ENCODE results near the gene EXOC3L2.
"Not testable (repeated sequence)": the region's sequence is repeated elsewhere in the genome, so short reads cannot be mapped to it uniquely, and the experiment has no call there.

The EXOC3L2 gene

DNA sequence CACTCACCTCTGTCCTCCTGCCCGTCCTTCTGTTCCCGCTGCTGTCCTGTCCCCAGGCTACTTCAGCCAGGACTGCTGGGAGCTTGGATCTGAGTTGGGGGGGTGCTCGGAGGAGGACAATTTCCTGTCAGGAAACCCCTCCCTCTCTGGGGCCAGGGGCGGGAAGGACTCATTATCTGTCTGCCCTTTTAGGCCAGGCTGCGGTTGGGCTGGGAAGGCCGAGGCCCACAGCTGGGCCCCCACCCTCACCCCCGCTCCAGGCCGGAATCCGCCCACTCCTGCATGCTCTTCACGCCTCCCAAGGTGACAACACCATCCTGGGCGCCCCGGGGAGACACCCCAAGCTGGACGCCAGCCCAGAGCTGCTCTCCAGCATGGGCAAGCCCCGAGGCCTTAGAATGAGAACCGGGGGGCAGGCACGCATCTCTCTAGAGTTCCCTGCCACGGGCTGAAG lies at the start of gene EXOC3L2:
Gene EXOC3L2 (minus strand): TSS at position 74 of the 454 bp plus-strand sequence. CDS start 6,362 bp downstream, outside the sequence.
- DNase-seq = no peak

DNA sequence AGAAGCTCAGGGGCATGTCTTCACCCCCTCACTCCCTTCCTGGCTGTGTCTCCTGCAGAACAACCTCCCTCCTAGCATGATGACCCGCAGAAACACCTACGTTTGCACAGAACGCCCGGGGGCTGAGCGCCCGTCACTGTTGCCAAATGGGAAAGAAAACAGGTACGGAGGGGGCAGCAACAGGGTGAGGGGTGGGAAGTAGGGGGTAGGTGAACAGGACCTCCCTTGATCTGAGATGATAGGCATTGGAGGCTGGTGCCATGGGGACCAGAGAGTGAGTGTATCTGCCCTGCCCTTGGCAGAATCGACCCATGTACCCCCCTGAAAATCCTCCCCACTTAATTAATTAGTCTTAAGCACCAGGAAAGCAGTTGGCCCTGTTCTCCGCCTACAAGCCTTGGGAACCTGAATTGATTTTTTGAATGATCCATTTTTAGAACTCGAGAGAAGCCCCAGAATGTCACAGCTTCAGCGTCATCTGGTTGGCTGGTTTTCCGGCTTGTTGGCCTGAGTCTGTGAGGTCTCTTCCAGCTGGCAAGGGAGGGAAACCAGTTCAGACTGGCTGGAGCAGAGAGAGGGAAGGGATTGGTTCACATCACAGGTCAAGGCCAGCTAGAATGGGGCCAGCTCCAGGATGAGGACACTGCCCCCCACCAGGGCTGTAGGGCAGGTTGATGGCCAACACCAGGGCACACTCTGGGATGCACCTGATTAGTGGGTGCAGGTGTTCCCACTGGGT lies 49.3 kb upstream of the EXOC3L2 start:
- DNase-seq = no peak

DNA sequence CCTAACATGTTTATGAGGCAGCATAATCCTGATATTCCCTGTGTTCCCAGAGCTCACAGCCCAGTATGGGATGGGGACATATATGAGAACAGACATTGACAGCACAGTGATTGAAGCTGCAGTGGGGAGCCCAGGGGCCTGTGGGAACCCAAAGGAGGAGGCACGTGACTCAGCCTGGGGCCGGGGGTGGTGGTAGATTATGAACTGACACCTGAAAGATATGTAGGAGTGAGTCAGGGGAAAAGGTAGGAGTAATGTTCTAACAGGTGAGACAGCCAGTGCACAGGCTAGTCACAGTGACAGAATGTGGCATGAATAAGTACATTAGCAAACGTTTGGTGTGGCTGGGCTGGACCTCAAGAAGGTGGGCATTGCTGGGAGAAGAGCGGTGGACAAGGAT lies 48.5 kb upstream of the EXOC3L2 start:
- DNase-seq = no peak

DNA sequence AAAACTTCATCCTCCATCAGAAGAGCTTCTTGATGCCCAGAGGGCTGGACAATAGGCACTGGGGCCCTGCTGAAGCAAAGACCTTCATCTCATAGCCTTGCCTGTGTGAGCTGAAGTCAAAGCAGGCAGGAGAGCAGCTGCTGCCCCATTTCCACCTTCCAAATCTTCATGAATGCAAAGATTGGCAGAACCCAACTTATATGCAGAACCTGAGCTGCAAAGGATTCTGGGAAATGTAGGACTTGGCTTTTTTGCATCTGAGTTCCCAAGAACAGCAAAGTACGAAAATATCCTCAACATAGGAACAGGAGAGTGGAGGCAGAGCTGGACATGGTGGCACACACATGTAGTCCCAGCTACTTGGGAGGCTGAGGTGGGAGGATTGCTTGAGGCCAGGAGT lies 46.6 kb upstream of the EXOC3L2 start:
- DNase-seq = no peak

DNA sequence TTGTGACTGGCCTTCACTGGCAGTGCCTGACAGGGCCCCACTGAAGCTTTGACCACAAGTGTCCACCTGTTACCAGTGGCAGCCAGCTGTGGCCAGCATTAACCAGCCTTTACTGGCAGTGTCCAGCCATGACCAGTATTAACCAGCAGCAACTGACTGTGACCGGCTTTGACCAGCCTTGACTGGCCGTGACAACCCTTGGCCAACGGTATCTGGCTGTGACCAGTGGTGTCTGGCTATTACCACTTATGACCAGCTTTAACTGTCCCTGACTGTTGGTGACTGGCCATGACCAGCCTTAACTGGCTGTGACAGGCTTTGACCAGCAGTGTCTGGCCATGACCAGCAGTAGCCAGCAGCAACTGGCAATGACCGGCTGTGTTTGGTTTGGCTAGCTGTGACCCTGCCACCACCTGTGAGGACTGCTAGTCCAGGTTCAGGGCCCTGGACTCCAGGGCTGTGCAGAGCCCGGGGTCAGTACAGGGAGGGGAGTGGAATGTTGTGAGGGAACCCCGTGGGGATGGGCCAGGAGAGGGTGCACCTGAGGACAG lies 45.2 kb upstream of the EXOC3L2 start:
- DNase-seq = no peak

DNA sequence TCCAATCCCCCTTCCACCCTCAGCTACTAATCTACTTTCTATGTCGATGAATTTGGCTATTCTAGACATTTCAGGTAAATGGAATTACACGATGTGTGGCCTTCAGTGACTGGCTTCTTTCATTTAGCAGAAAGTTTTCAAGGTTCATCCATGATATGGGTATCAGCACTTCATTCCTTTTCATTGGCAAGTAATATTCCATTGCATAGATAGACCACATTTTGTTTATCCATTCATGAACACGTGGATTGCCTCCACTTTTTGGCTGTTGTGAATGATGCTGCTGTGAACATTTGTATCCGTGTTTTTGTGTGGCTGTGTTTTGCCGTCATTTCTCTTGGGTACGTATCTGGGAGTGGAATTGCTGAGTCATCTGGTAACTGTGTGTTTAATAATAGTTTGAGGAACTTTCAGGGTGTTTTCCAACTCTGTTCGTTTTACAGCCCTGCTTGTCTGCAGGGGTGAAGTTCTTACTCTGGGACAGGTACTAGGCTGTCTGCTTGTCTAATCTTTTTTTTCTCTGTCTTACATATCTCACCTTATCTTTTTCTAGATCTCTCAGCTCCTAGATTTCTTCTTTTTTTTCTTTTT lies 38.3 kb upstream of the EXOC3L2 start:
- no peak for DNase-seq

DNA sequence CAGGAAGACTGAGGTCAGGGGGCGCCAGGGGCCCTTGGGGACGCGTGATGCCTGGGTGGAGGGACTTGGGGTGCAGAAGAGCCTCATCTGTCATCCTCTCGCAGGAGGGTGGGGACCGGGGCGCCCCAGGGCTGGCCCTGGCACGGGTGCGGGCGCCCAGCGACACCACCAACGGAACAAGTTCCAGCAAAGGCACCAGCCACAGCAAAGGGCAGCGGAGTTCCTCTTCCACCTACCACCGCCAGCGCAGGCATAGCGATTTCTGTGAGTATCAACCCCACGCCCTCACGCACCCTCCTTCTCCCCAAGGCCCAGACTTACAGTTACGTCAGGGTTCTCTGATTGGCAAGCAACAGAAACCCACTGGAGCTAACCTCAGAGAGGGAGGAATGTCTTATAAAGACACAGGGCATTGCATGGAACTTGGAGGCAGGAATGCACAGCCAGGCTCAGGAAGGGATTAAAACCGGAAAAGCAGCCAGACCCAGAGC lies 35.3 kb upstream of the EXOC3L2 start:
- DNase-seq = no peak

DNA sequence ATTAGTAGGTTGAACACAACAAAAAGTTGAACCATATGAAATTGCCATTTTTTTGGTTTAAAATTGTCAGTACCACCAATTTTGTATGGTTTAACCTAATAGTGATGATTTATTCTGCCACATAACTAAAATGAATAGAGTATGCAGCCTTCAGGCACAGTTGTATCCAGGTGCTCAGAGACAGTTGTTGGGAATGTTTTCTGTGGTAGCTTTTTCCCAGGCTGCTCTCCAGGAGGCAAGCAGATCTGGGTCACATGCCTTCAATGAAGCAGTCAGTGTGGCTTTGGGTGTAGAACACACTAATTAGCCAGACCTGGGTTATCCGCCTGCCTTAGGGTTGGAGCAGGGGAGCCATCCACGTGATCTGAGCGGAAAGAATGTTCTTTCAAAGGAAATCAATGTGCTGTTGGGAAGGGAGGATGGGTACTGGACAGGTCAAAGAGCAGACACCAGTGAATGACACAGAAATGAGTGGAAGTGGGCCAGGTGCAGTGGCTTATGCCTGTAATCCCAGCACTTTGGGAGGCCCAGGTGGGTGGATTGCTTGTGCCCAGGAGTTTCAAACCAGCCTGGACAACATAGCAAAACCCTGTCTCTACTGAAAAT lies 34.5 kb upstream of the EXOC3L2 start:
- no peak for DNase-seq

DNA sequence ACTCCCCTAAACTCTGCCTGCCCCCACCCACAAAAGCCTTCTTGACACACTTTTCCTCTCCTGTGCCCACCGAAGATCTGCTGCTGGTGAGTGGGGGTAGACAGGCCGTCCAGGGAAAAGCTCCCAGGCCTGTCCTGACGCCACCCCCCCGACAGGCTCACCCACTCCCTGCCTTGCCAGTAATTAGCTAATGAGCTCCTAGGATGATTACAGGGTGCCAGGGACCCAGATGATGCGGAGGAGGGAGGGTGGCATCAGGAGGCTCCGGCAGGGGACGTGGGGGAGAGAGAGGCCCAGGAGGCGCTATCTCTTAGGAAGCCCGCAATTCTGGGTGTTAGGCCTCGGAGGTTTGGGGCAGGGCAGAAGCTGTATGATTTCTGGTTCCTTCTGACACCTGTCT lies 32.9 kb upstream of the EXOC3L2 start:
- DNase-seq = no peak

DNA sequence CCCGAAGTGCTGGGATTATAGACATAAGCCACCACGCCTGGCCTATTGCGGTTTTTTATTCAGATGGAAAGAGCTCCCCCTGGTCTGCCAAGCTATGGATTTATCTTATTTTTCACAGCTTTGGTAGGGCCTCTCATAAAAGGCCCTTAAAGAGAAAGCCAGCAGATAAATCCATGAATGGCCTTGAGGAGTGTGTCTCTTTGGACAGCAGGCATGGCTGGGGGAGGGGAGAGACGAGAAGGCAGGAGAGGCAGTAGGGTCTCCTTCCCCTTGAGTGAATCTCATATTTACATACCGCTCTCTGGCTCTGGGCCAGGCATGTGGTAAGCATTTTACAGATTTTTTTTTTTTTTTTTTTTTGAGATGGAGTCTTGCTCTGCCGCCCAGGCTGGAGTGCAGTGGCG lies 31.1 kb upstream of the EXOC3L2 start:
- DNase-seq = no peak

DNA sequence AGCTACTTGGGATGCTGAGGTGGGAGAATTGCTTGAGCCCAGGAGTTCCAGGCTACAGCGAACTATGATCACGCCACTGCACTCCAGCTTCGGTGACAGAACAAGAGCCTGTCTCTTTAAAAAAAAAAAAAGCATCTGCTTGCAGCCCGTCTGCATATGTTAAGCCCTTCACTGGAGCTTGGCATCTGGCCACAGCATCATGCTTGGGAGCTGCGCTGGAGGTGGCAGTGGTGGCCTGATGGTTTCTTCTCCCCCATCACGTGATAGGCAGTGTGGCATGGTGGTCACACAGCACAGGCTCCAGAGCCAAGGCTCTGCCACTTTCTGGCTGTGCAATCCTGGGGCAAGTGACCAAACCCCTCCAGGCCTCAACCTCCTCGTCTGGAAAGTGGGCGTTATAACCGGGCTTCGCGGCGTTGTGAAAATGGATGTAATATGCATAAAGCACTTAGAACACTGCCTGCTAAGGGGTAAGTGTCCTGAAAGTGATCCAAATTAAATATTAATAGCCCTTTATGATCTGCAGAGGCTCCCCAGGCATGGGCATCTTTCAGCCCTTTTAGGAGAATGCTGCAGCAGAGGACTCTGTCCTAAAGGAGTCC lies 30.3 kb upstream of the EXOC3L2 start:
- no peak for DNase-seq

DNA sequence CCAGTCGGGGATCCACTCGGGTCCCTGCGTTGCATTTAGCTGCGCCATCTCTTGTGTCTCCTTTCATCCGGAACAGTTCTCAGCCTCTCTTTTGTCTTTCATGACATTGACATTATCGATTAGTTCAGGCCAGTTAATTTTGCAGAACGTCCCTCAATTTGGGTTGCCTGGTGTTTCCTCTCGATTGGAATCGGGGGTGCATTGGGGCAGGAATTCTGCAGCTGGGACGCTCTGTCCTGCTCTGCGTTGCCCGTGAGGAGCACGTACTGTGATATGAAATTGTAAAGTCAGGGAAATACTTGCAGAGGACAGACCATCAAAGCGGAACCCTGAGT lies 28.3 kb upstream of the EXOC3L2 start:
- no peak for DNase-seq

DNA sequence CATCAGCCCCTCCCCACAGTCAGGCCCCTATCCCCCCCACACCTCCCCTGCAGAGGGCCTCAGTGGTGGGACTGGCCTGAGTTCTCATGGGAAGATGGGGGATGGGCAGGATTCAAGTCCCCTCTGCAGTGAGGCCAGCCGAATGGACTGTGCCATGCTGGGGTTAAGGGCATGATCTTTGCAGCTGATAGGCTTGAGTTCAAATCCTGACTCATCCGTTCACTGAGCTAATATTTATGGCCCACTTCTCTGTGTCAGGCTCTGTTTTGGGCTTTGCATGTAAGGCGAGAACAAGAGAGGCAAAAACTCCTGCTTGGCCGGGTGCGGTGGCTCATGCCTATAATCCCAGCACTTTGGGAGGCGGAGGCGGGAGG lies 26.5 kb upstream of the EXOC3L2 start:
- DNase-seq = no peak

DNA sequence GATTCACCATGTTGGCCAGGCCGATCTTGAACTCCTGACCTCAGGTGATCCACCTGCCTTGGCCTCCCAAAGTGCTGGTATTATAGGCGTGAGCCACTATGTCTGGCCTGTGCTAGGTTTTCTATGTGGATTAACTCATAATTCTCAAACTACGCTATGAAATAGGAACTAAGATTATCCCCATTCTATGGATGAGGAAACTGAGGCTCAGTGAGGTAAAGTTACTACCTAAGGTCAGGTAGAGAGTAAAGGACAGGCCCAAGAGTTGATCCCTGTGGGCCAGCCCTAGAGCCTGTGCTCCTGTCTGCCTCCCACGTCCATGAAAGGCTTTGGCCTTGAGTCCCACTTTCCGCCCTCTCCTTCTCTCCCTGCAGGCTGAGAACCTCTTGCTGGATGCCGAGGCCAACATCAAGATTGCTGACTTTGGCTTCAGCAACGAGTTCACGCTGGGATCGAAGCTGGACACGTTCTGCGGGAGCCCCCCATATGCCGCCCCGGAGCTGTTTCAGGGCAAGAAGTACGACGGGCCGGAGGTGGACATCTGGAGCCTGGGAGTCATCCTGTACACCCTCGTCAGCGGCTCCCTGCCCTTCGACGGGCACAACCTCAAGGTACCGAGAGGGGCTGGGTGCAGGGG lies 26.0 kb upstream of the EXOC3L2 start:
- DNase-seq = no peak

DNA sequence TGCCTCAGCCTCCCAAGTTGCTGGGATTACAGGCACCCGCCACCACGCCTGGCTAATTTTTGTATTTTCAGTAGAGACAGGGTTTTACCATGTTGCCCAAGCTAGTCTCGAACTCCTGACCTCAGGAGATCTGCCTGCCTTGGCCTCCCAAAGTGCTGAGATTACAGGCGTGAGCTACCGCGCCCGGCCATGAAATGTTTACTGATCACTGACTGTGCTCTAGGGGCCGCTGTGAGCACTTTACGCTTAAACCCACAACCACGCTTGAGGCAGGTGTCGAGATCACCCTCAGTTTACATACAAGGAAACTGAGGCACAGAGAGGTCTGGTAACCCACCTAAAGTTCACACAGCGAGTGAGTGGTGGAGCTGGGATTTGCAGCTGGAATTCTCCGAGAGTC lies 24.7 kb upstream of the EXOC3L2 start:
- not testable (repeated sequence) for DNase-seq

DNA sequence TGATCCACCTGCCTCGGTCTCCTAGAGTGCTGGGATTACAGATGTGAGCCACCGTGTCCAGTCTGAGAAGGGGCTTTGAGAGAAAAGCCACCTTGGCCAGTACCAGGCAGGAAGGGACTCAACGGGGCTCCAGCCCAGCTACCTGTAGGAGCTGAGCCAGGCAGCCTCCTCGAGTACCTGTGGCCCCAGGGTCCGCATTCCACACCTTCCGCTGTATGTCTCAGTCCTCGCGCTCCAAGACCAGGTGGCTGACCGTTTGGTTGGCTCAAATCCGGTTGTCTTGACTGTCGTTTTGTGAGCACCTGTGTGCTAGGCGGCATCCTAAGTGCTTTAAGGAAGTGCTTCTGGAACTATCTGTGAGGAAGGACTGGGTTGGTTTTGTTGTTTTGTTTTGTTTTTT lies 22.1 kb upstream of the EXOC3L2 start:
- no peak for DNase-seq

DNA sequence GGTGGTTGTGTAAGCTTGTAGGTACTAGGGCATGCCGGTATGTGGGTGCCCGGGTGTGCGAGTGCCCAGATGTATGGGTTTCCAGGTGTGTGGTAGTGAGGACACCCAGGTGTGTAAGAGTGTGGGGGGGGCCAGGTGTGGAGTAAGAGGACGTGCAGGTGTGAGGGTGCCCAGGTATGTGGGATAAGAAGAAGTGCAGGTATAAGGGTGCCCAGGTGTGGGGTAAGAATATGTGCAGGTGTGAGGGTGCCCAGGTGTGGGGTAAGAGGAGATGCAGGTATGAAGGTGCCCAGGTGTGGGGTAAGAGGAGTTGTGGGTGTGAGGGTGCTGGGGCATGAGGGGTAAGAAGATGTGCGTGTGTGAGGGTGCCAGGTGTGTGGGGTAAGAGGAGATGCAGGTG lies 20.2 kb upstream of the EXOC3L2 start:
- no peak for DNase-seq

DNA sequence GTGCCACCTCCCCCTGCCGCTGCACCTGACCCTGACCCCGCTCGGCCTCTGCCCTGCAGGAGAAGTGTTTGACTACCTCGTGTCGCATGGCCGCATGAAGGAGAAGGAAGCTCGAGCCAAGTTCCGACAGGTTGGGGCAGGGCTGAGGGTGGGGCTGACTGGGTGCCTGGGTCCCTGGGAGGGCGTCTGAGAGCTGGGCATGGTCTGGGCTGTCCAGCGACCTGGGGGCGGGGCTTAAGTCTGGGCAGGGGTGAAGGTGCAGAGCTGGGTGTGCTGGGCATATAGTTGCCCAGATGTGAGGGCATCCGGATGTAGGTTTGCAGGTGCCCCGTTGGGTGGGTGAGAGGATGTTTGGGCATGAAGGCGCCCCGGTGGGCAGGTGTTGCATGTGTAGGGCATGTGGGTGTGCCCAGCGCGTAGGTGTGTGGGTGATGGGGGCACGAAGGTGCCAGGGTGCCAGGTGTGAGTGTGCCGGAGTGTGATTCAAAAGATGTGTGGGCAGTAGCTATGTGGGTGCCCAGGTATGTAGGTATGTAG lies 19.6 kb upstream of the EXOC3L2 start:
- DNase-seq = no peak

DNA sequence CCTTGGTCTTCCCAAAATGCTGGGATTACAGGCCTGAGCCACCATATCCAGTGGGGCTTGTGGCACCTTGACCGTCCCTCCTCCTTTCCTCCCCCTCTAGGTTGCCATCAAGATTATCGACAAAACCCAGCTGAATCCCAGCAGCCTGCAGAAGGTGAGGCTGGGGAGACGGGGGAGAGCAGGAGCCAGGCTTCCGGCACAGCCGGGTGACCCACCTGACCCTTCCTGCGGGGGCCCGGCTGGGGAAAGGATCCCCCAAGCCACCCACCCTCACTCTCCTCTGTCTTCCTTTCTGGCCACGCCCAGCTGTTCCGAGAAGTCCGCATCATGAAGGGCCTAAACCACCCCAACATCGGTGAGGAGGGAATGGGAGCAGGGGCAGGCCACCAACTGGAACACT lies 17.8 kb upstream of the EXOC3L2 start:
- DNase-seq = no peak

DNA sequence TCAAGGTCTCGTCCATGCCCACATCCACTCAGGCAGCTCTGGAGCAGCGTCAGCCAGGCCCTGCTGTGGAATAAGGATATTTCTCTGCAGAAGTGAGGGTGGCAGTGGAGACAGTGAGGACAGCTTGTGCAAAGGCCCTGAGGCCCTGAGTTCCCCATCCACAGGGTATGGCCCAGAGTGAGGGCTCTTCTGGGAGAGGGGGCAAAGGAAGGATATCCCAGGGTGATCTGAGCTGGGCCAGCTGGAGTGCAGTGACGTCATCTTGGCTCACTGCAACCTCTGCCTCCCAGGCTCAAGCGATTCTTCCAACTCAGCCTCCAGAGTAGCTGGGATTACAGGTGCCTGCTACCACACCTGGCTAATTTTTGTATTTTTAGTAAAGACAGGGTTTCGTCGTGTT lies 17.4 kb upstream of the EXOC3L2 start:
- DNase-seq = no peak

DNA sequence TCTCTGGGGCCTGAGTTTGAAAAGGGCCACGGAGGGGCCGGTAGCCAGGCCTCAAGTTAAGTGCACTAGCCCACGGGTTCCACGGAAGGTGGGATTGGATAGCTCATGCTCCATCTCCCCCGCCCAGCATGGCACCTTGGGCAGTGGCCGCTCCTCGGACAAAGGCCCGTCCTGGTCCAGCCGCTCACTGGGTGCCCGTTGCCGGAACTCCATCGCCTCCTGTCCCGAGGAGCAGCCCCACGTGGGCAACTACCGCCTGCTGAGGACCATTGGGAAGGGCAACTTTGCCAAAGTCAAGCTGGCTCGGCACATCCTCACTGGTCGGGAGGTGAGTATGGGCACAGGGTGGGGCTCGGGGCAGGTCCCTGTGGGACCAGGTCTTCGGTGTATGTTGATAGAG lies 13.7 kb upstream of the EXOC3L2 start:
- DNase-seq = no peak

DNA sequence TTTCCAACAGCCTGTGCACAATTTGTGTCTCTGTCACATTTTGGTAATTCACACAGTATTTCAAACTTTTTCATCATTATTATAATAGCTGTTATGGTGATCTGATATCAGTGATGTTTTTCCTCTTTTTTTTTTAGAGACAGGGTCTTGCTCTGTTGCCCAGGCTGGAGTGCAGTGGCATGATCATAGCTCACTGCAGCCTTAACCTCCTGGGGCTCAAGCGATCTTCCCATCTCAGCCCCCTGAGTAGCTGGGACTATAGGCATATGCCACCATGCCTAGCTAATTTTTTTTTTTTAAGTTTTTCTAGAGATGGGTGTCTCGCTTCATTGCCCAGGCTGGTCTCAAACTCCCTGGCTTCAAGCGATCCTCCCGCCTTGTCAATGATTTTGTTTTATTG lies 11.6 kb upstream of the EXOC3L2 start:
- no peak for DNase-seq

DNA sequence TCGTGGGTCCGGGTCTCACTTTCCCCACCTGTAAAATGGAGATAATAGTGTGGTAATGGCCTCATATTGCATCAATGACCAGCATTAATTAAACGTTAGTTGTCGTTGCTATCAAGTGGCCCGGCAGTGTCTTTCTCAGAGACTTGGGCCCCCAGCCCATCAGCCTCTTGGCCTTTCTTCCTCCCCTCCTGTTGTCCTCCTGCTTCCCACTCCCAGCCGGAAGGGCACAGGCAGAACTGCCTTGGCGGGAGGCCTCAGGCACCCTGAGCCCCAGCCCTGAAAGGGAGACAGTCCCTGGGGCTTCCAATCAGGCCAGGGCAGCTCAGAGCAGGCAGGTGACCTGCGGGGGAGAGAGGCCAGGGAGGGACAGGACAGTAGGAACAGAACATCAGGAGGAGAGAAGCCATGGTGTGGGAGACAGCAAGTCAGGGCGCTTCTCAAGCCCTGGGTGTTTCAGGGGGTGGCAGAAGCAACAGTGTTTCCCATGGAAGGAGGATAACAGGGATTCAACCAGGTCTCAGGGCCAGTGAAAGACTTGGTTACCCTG lies 10.5 kb upstream of the EXOC3L2 start:
- DNase-seq = no peak
